DMS 273 treated with DMSO at 0.1 percent for 48 hours (cell line): Measurements from ENCODE around the gene SLC6A13.

Experiments used
- DNase-seq: peaks from one replicate; lab custom pipeline; 2025; lab: John Stamatoyannopoulos, UW

The SLC6A13 gene

GRCh38 chr12:214003-214741 is 48.5 kb downstream of the SLC6A13 start, which contains the start of gene SLC6A12:
SLC6A12 (minus strand) TSS chr12:214157; CDS start chr12:209986, 4,171 bp downstream.
- DNase-seq: no peak

- DNase-seq: no peak
These were observed 49.1 kb downstream of the SLC6A13 start for GRCh38 chr12:213527-213932.

- DNase-seq: peak; percentile 31
These were observed 49.7 kb downstream of the SLC6A13 start for GRCh38 chr12:212715-213526.

DNA sequence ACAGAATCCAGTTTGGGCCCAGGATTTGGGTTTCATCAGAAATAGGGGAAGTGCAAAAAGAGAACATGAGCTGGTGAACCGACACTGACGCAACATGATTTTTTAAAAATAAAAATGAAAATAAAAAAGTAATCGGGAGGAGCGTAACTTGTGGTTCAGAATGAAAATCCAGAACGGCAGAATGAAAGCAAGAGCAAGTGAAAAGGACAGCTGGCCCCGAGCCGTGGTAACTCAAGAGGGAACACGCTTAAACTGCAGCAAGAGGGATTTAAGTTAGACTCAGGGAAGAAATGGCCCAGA is 50.3 kb downstream of the SLC6A13 start:
- no peak for DNase-seq

GRCh38 chr12:211639-212414 is 50.8 kb downstream of the SLC6A13 start:
- no peak for DNase-seq

- DNase-seq: no peak
These were observed 51.5 kb downstream of the SLC6A13 start for GRCh38 chr12:211142-211465.

GRCh38 chr12:210277-211141 is 52.1 kb downstream of the SLC6A13 start:
- no peak for DNase-seq

GRCh38 chr12:209851-210250 is 52.8 kb downstream of the SLC6A13 start:
- no peak for DNase-seq

GRCh38 chr12:209246-209645 is 53.4 kb downstream of the SLC6A13 start:
- no peak for DNase-seq

GRCh38 chr12:208813-209212 is 53.8 kb downstream of the SLC6A13 start:
- no peak for DNase-seq

- no peak for DNase-seq
These were observed 54.8 kb downstream of the SLC6A13 start for GRCh38 chr12:207804-208203.

GRCh38 chr12:206746-207440 is 55.7 kb downstream of the SLC6A13 start:
- no peak for DNase-seq

DNA sequence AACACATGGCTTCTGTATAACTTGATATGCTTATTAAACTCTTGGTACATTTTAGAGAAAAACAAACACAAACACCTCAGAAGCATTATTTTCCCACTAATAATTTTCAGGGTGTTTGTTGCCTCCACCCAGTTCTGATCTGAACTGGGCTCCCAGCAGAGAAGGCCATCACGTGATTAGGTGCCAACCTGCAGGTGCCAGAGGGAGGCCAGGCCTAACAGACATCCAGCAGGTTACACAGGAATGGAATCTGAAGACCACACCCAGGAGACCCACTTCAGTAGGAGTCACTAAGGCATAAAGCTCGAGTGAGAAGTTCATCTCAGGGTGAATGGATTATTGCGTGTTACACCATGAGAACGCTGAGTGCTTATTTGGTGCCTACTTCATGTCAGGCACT is 57.6 kb downstream of the SLC6A13 start:
- no peak for DNase-seq

GRCh38 chr12:204261-204678 is 58.4 kb downstream of the SLC6A13 start:
- DNase-seq: no peak

DNA sequence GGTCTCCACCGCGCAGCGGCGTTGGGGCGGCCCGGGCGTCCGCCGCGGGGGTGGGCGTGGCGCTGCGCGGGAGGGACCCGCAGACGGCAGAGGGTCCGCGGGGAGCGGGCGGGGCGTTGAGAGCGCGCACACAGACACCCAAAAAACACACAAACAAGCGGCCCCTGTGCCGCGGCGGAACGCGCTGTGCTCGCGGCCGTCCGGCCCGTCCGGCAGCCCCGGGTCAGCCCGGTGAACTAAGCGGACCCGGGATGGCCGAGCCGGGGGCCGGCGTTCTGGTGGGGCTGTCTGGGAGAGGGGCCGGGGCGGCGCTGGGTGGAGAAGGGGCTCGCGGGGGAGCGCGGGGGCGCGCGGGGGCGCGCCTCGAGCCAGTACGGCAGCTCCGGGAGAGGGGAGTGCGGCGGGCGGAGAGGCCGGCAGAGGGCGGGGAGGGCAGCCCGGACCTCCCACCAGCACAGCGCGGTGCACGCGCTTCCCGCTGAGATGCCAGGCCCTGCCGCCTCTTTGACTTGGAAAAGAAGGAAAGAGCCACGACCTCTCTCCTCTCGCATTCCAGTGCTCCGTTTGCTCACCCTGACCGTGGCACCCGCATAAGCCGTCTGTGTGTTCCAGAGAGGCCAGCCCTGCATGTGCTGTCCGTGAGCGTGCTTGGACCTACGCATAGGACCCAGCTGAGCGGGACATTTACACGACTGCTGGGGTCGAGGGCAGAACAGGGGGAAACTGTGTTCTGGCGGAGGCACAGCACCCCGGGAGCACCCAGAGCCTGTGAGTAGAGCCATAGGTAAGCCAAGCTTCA is 59.0 kb downstream of the SLC6A13 start:
- DNase-seq: no peak

- no peak for DNase-seq
These were observed 59.6 kb downstream of the SLC6A13 start for GRCh38 chr12:203074-203461.

DNA sequence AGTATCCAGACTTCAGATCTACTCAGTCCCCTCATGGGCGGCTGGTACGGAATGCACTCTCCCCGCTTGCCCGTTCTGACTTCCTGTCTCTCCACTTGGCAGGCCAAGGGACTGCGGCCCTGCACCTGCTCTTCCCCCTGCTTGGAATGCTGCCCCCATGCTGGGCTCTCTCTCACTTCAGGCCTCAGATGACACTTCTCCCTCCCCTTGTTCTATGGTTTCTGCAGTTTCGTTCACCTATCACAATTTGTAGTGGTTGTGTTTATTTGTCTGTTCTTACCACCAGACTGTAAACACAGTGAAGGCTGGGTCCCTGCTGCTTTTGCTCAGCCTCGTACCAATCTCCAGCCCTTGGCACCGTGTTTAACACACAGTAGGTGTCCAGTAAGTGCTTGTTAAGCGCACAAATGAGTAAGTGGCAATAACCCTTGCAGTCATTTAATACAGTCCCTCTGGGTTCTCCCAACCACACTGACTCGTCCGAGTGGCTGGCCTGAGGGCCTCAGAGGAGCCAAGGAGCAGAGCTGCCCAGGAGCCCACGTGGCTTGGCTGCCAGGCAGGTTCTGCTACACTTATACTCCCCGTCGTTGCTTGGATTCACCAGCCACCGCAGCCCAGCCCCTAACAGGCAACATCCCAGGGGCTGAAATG is 60.4 kb downstream of the SLC6A13 start:
- DNase-seq: no peak

DNA sequence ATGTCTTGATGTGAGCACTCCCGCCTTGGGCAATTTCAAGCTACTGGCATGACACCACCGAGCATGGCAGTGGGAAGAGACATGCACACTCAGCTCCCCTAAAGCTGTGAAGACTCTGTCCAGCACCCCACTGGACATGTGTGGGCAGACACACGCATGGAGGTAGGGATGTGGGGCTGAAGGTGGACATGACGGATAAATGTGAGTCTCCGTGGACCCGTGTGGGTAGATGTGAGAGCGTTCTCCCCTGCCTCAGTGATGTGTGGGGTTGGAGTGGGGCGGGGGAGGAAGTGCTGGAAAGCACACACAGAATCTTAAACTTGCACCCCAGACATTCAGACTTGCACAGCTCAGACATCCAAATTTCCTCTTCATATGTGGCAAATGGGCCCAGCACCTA is 61.3 kb downstream of the SLC6A13 start:
- DNase-seq: no peak

DNA sequence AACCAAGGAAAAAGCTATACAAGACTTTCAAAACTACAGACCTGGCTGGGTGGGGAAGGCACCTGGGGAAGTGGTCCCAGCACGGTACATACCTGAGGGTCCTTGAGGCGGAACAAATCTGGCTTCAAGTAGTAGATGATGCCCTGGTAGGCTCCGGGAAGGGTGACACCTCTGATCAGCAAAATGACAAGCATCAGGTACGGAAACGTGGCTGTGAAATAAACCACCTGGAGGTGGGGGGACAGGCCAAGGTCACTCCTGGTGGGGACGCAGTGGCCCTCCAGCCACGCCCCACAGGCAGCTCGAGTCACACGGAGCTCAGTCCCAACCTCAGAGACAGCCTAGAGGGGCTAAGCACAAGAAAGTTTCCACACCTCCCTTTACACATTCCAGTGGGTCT is 63.9 kb downstream of the SLC6A13 start:
- no peak for DNase-seq
